TTC549 (cell line): ENCODE results near the gene TMCO5A.
A peak's percentile ranks its signal among the peaks of the same experiment; 100 is the strongest.

ENCODE experiments used
- FAIRE-seq: peaks from 2 replicates; lab custom pipeline; 2012; peaks lifted over from hg19 to GRCh38; lab: Jason Lieb, UNC

Gene TMCO5A

DNA sequence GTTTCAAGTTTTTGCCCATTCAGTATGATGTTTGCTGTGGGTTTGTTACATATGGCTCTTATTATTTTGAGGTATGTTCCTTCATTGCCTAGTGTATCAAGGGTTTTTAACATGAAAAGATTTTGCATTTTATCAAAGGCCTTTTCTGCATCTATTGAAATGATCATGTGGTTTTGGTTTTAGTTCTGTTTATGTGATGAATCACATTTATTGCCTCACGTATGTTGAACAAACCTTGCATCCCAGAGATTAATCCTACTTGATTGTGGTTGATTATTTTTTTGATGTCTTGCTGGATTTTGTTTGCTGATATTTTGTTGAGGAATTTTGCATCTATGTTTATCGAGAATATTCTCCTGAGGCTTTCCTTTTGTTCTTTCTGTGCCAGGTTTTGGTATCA is 39.4 kb downstream of the TMCO5A start:
- FAIRE-seq = no peak

- no peak for FAIRE-seq
These were observed 43.8 kb downstream of the TMCO5A start for GRCh38 chr15:37978231-37978630.

- no peak for FAIRE-seq
These were observed 45.4 kb downstream of the TMCO5A start for GRCh38 chr15:37979671-37980409.

DNA sequence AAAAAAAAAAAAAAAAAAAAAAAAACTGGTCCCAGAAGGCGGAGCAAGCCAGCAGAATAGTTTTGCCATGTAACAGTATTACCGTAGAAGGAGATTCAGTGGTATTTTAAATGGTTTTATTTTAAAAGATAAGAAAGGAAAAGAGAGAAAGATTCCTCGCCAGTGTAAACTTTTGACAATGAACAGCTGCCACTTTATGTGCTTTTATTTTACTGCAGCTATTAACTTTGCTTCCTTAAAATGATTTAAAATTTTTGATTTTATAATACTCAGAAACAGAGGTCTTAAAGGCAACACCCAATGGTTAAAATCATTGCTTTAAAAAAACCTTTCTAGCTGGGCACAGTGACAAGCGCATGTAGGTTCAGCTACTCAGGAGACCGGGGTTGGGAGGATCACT is 46.8 kb downstream of the TMCO5A start:
- no peak for FAIRE-seq

DNA sequence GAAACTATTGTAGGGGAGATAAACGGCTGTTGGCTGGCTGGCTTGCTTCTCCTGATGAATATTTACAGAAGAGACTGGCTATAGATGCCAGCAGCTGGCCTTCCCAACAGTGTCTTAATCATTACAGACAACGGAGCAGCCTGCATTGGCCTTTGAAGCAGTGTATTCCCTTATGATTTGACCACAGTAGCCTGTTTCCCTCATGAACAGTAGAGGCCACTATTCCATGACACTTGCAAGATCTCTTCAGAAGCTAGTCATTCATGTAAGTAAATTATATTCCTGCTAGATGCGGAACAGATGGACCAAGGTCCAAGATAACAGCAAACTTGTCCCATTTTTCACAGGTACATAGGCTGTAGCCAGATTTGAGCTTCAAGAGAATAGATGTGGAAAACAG is 47.3 kb downstream of the TMCO5A start:
- FAIRE-seq = peak; percentile 43

DNA sequence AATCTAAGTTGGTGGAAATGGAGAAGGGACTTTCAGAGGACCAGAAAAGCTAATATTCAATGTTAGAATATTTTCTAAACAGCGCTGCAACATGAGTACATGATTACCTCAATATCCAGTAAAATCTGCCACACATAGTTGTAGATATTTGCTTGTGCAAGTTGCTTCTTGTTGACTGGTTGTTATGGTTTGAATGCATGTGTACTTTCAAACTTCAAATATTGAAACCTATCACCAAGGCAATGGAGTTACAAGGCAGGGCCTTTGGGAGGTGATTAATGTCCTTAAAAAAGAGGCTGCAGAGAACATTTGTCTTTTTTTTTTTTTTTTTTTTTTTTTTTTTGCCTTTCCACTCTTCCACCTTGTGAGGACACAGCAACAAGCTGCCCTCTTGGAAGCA is 49.9 kb downstream of the TMCO5A start:
- no peak for FAIRE-seq

- FAIRE-seq = peak; percentile 91
These were observed 61.3 kb downstream of the TMCO5A start for GRCh38 chr15:37995461-37996347.
